IPS-20b (cell line): ENCODE data around the gene ARHGAP18.

Source experiments
- H3K27ac ChIP-seq: one replicate; pipeline ENCODE4 v1.5.1; 2013; ENCODE audit warnings: low read length
- H3K27me3 ChIP-seq: 2 replicates; pipeline ENCODE4 v1.6.1; 2013; ENCODE audit warnings: mild to moderate bottlenecking, low read length, inconsistent platforms; ENCODE audit not compliant: insufficient read depth
- H3K36me3 ChIP-seq: 2 replicates; pipeline ENCODE4 v1.6.1; 2013; ENCODE audit warnings: low read depth, mild to moderate bottlenecking, inconsistent platforms, low read length, moderate library complexity; ENCODE audit not compliant: insufficient read depth
- H3K4me1 ChIP-seq: 2 replicates; pipeline ENCODE4 v1.6.1; 2013; ENCODE audit warnings: mild to moderate bottlenecking, control low read depth, inconsistent platforms, low read length, moderate library complexity; ENCODE audit not compliant: insufficient read depth
- H3K4me3 ChIP-seq: 2 replicates; pipeline ENCODE4 v1.5.1; 2013; ENCODE audit warnings: mild to moderate bottlenecking, low read length, inconsistent platforms
- H3K9ac ChIP-seq: 2 replicates; pipeline ENCODE4 v1.6.1; 2013; ENCODE audit warnings: low read depth, mild to moderate bottlenecking, inconsistent platforms, low read length, moderate library complexity
- H3K9me3 ChIP-seq: 2 replicates; pipeline ENCODE4 v1.6.1; 2013; ENCODE audit warnings: mild to moderate bottlenecking, low read depth, low read length, inconsistent platforms; ENCODE audit not compliant: insufficient read depth

The ARHGAP18 gene

GRCh38 chr6:129619579-129620233 is 90.3 kb downstream of the ARHGAP18 start:
- Histone ChIP-seq H3K27me3 (no peaks in the 10 kb centered on the region), H3K9me3 (no peaks in the 10 kb centered on the region), H3K4me3 (no peak overlapping the region), H3K9ac (no peak overlapping the region), H3K4me1 (no peaks in the 10 kb centered on the region), H3K27ac (no peak overlapping the region), H3K36me3 (no peaks in the 10 kb centered on the region)

- Histone ChIP-seq H3K4me3 (no peak overlapping the region), H3K9ac (no peak overlapping the region), H3K27ac (no peak overlapping the region), H3K9me3 (no peaks in the 10 kb centered on the region), H3K27me3 (no peaks in the 10 kb centered on the region), H3K36me3 (no peaks in the 10 kb centered on the region), H3K4me1 (no peaks in the 10 kb centered on the region)
Measured at GRCh38 chr6:129617986-129618385, 92.0 kb downstream of the ARHGAP18 start.

- H3K9me3 ChIP-seq, result no peaks in the 10 kb centered on the region
- H3K36me3 ChIP-seq, result no peaks in the 10 kb centered on the region
- H3K4me3 ChIP-seq, result no peak overlapping the region
- H3K27me3 ChIP-seq, result no peaks in the 10 kb centered on the region
- no peak overlapping the region for H3K9ac ChIP-seq
- no peaks in the 10 kb centered on the region for H3K4me1 ChIP-seq
- H3K27ac ChIP-seq, result no peak overlapping the region
Measured at GRCh38 chr6:129615496-129615895, 94.5 kb downstream of the ARHGAP18 start.

- no peak overlapping the region for H3K9ac ChIP-seq
- H3K9me3 ChIP-seq, result no peaks in the 10 kb centered on the region
- no peaks in the 10 kb centered on the region for H3K27me3 ChIP-seq
- no peak overlapping the region for H3K27ac ChIP-seq
- peaks cover 4% of the 10 kb centered on the region; the same call in 1 of the 2 replicates for H3K4me1 ChIP-seq
- H3K36me3 ChIP-seq, result no peaks in the 10 kb centered on the region
- no peak overlapping the region for H3K4me3 ChIP-seq
Measured at GRCh38 chr6:129615020-129615419, 95.0 kb downstream of the ARHGAP18 start.

GRCh38 chr6:129614464-129614863 is 95.5 kb downstream of the ARHGAP18 start:
- H3K4me1 ChIP-seq, result peaks cover 7% of the 10 kb centered on the region; the same call in 1 of the 2 replicates
- no peak overlapping the region for H3K27ac ChIP-seq
- H3K36me3 ChIP-seq, result no peaks in the 10 kb centered on the region
- no peaks in the 10 kb centered on the region for H3K9me3 ChIP-seq
- no peak overlapping the region for H3K4me3 ChIP-seq
- H3K27me3 ChIP-seq, result no peaks in the 10 kb centered on the region
- H3K9ac ChIP-seq, result no peak overlapping the region

- no peaks in the 10 kb centered on the region for H3K36me3 ChIP-seq
- H3K27ac ChIP-seq, result no peak overlapping the region
- no peaks in the 10 kb centered on the region for H3K27me3 ChIP-seq
- H3K9me3 ChIP-seq, result no peaks in the 10 kb centered on the region
- peaks cover 9% of the 10 kb centered on the region; the same call in 1 of the 2 replicates for H3K4me1 ChIP-seq
- H3K4me3 ChIP-seq, result no peak overlapping the region
- no peak overlapping the region for H3K9ac ChIP-seq
Measured at GRCh38 chr6:129612440-129612839, 97.5 kb downstream of the ARHGAP18 start.

- Histone ChIP-seq H3K4me1 (peaks cover 9% of the 10 kb centered on the region; the same call in 1 of the 2 replicates), H3K9me3 (no peaks in the 10 kb centered on the region), H3K9ac (no peak overlapping the region), H3K36me3 (no peaks in the 10 kb centered on the region), H3K27ac (no peak overlapping the region), H3K27me3 (no peaks in the 10 kb centered on the region), H3K4me3 (no peak overlapping the region)
Measured at GRCh38 chr6:129609635-129610034, 100.3 kb downstream of the ARHGAP18 start.

- Histone ChIP-seq H3K4me3 (no peak overlapping the region), H3K9me3 (no peaks in the 10 kb centered on the region), H3K9ac (no peak overlapping the region), H3K4me1 (peaks cover 9% of the 10 kb centered on the region; the same call in 1 of the 2 replicates), H3K27me3 (no peaks in the 10 kb centered on the region), H3K36me3 (no peaks in the 10 kb centered on the region), H3K27ac (no peak overlapping the region)
Measured at GRCh38 chr6:129608886-129609537, 101.0 kb downstream of the ARHGAP18 start.

- no peaks in the 10 kb centered on the region for H3K36me3 ChIP-seq
Measured at GRCh38 chr6:129607581-129608186, 102.3 kb downstream of the ARHGAP18 start.

GRCh38 chr6:129606664-129607063 is 103.3 kb downstream of the ARHGAP18 start:
- no peak overlapping the region for H3K9ac ChIP-seq
- H3K27me3 ChIP-seq, result no peaks in the 10 kb centered on the region
- no peak overlapping the region for H3K4me3 ChIP-seq
- H3K9me3 ChIP-seq, result no peaks in the 10 kb centered on the region
- H3K27ac ChIP-seq, result no peak overlapping the region
- H3K36me3 ChIP-seq, result no peaks in the 10 kb centered on the region
- peaks cover 9% of the 10 kb centered on the region; the same call in 1 of the 2 replicates for H3K4me1 ChIP-seq

More at GRCh38 chr6:129607581-129608186, 102.3 kb downstream of the ARHGAP18 start:
- H3K9ac ChIP-seq, result no peak overlapping the region
- no peak overlapping the region for H3K4me3 ChIP-seq
- peaks cover 9% of the 10 kb centered on the region; the same call in 1 of the 2 replicates for H3K4me1 ChIP-seq
- no peaks in the 10 kb centered on the region for H3K27me3 ChIP-seq
- H3K9me3 ChIP-seq, result no peaks in the 10 kb centered on the region
- no peak overlapping the region for H3K27ac ChIP-seq

GRCh38 chr6:129605967-129606366 is 104.0 kb downstream of the ARHGAP18 start:
- Histone ChIP-seq H3K9ac (no peak overlapping the region), H3K27ac (no peak overlapping the region), H3K27me3 (no peaks in the 10 kb centered on the region), H3K4me1 (peaks cover 9% of the 10 kb centered on the region; the same call in 1 of the 2 replicates), H3K9me3 (no peaks in the 10 kb centered on the region), H3K36me3 (no peaks in the 10 kb centered on the region), H3K4me3 (no peak overlapping the region)

GRCh38 chr6:129605095-129605494 is 104.9 kb downstream of the ARHGAP18 start:
- H3K36me3 ChIP-seq, result no peaks in the 10 kb centered on the region

More at GRCh38 chr6:129605095-129605494, 104.9 kb downstream of the ARHGAP18 start:
- no peak overlapping the region for H3K4me3 ChIP-seq
- H3K9ac ChIP-seq, result no peak overlapping the region
- H3K27me3 ChIP-seq, result no peaks in the 10 kb centered on the region
- no peak overlapping the region for H3K27ac ChIP-seq
- H3K9me3 ChIP-seq, result no peaks in the 10 kb centered on the region
- peaks cover 6% of the 10 kb centered on the region; the same call in 1 of the 2 replicates for H3K4me1 ChIP-seq
